Naive thymus-derived CD8-positive, alpha-beta T cell (primary cell): Measurements from ENCODE around the gene FAM83G. TPM values are rescaled to one million over a fixed set of nuclear protein-coding genes. Genes with fewer than 3 reads are reported as not detected.
"Not testable (repeated sequence)": the region's sequence is repeated elsewhere in the genome, so short reads cannot be mapped to it uniquely, and the experiment has no call there.

Source experiments
- ATAC-seq, 2 donors: fragments of 150-1000 bp; cut with Tn5 transposase in 1 of 2; sonication (Bioruptor Pico), chemical (Tn5 transposase) in 1 of 2; 1 replicate in 1 of 2; 2 replicates in 1 of 2; pipeline ENCODE4 v1.10.0; 2021; ENCODE audit warnings: mild to moderate bottlenecking in 2 of 2, moderate library complexity in 2 of 2
- POLR2A ChIA-PET: fragments of 350-600 bp; sonication (Branson Sonifier 250); formaldehyde crosslinking; loops from one replicate; lab custom pipeline; 2021; ENCODE audit warnings: antibody characterized with exemption; lab: Charles Lee
- DNase-seq, 10 donors: peaks; one replicate each; pipeline versions ENCODE4 v3.0.0 to v3.0.0-alpha.2; 2020 to 2022
- H3K27ac Mint-ChIP-seq, 10 donors: one replicate each; pipeline ENCODE4 v1.8.0; 2020 to 2022; ENCODE audit warnings: mild to moderate bottlenecking in 10 of 10, mixed read lengths in 10 of 10, moderate library complexity in 4 of 10, inconsistent platforms in 1 of 10
- H3K27me3 Mint-ChIP-seq, 5 donors: one replicate each; pipeline ENCODE4 v1.8.0; 2021 to 2022; ENCODE audit warnings: mixed read lengths in 5 of 5
- H3K36me3 Mint-ChIP-seq, 3 donors: one replicate each; pipeline ENCODE4 v1.8.0; 2020 to 2022; ENCODE audit warnings: mixed read lengths in 3 of 3, mild to moderate bottlenecking in 2 of 3, inconsistent platforms in 1 of 3
- H3K4me1 Mint-ChIP-seq, 4 donors: one replicate each; pipeline ENCODE4 v1.8.0; 2021 to 2022; ENCODE audit warnings: mixed read lengths in 4 of 4
- H3K4me3 Mint-ChIP-seq, 10 donors: one replicate each; pipeline ENCODE4 v1.8.0; 2020 to 2022; ENCODE audit warnings: mild to moderate bottlenecking in 10 of 10, mixed read lengths in 10 of 10, moderate library complexity in 6 of 10, inconsistent platforms in 1 of 10
- H3K9me3 Mint-ChIP-seq, 9 donors: one replicate each; pipeline ENCODE4 v1.8.0; 2020 to 2022; ENCODE audit warnings: mixed read lengths in 9 of 9, mild to moderate bottlenecking in 3 of 9, inconsistent platforms in 1 of 9, moderate library complexity in 1 of 9
- polyA plus RNA-seq, 3 donors: library from polyadenylated mRNA; unstranded; fragments of 300-500 nt; fragmentation: Illumina TruSeq; gene quantifications; one replicate each; pipeline ENCODE4 v1.2.3, GENCODE V29; 2021
- total RNA-seq, 8 experiments: library from RNA in 2 of 8; stranded (reverse) in 2 of 8; gene quantifications; one replicate each; pipeline ENCODE4 v1.2.3 and lab custom pipeline; 2021 to 2026

FAM83G gene
- total and polyA plus RNA-seq, 5 experiments from 2014 or later, result 1.5 to 8.9 (median 3.5) TPM

DNA sequence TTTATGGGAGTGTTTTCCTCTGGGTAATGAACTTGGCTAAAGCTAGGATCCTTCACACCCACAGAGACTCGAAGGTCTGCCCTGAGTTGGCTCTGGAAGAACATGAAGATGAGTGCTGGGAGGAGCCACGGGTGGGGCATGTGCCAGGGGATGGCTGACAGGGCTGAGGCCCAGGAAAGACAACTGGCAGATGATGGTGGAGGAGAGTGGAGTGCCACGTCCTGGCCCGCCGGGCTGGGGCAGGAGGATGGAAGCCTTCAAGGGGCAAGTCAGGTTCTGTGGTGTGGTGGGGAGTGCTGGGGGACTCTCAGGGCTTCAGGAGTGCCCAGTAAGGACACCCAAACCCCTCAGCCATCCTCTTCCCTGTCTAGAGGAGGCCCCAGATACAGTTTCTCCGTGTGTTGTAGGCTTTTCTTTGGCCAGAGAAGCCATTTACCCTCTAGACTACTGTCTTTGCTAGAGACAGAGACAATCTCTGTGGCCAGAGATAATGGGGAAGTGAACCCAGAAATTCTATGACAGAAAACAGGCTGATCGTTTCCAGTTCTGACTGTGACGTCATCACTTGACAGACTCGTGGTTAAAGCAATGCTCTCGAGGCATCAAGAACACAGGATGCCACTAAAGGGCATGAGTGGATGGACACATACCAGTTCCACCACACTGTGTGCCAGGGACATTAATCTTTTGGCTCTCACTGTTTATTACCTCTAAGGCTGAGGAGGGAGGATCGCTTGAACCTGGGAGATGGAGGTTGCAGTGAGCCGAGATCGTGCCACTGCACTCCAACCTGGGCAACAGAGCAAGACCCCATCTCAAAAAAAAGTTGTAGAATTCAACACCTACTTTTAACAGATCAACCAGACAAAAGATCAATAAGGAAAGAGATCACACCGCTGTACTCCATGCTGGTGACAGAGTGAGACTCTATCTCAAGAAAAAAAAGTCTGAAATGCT lies 71.2 kb downstream of the FAM83G start:
- peaks cover 5 to 36% (median 23%) of the 10 kb centered on the region in 3 donors for H3K36me3 Mint-ChIP-seq
- no peaks in the 10 kb centered on the region for H3K27me3 Mint-ChIP-seq
- peak in 1 of 2 donors; percentile 22 for ATAC-seq
- H3K4me3 Mint-ChIP-seq, result peak overlapping the region in 4 of 10 donors; percentile 14 to 39 (median 26)
- no peak for DNase-seq
- peak overlapping the region in 7 of 10 donors; percentile 25 to 85 (median 77) for H3K27ac Mint-ChIP-seq
- H3K9me3 Mint-ChIP-seq, result no peaks in the 10 kb centered on the region
- POLR2A ChIA-PET, result interaction anchor here (1.1 to 1.6 kb wide), 3 partner anchors 10 to 22 kb away, joined by 3 to 7 read pairs (median 5); no protein-coding TSS in a partner anchor
- H3K4me1 Mint-ChIP-seq, result peaks cover 9 to 26% (median 18%) of the 10 kb centered on the region in 4 donors

DNA sequence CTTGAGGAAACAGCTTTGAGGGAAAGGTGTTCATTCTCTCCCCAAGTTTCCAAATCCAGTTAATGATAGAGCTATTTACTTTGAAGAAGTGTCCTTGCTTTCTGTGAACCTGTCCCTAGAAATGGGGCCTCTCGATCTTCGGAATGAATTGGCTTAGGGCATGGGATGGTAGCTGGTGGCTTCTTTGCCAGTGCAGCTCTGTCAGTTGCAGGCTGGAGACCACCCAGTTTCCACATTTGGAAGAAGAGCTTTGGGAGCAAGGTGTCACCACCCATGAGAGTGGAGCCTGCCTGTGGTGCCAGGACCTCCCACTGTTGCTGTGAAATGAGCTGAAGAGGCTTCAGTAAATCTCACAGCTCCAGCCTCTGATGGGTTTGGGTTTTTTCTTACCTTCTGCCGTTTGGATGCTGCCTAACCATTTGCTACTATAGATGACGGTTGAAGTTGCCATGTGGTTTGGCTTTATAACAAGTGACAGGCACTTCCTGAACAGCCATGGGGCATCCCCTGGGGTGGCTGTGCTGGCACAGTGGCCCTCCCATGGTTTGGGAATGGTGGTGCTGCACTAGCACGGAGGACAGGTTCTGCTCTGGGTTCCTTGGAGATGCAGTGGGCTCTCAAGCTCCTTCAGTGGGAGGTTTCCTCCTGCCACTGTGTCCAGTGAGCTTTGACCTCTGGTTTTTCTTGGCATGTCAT lies 72.1 kb downstream of the FAM83G start:
- H3K36me3 Mint-ChIP-seq, result peaks cover 5 to 40% (median 25%) of the 10 kb centered on the region in 3 donors
- H3K9me3 Mint-ChIP-seq, result no peaks in the 10 kb centered on the region
- H3K4me3 Mint-ChIP-seq, result peak overlapping the region in 4 of 10 donors; percentile 26 to 44 (median 36)
- POLR2A ChIA-PET, result interaction anchor here (0.7 to 1.6 kb wide), 5 partner anchors 9 to 91 kb away, joined by 3 to 7 read pairs (median 3); no protein-coding TSS in a partner anchor
- H3K27ac Mint-ChIP-seq, result peak overlapping the region in 6 of 10 donors; percentile 43 to 85 (median 69)
- H3K4me1 Mint-ChIP-seq, result peaks cover 9 to 28% (median 19%) of the 10 kb centered on the region in 4 donors
- DNase-seq (peak in 6 of 10 donors; percentile 24 to 72 (median 41)), ATAC-seq (peak; percentile 86 to 97)
- no peaks in the 10 kb centered on the region for H3K27me3 Mint-ChIP-seq

DNA sequence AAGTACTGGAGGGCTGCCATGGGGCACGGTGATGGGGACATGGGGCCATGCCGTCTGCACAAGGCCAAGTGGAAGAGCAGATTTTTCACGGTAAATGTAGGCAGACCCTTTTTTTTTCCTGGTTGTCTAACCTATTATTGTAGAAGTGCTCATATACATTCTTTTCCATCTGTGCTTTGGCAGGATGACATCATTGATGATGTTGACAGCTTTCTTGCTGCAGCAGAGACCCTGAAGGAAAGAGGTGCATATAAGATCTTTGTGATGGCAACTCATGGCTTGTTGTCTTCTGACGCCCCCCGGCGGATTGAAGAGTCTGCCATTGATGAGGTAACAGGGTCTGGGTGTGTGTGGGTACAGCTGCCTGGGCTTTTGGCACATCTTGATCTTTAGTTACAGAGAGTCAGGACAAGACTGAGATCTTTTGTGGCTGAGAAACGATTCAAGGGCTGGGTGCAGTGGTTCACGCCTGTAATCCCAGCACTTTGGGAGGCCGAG lies 75.9 kb downstream of the FAM83G start:
- Mint-ChIP-seq H3K27me3 (no peaks in the 10 kb centered on the region), H3K4me1 (peaks cover 13 to 59% (median 42%) of the 10 kb centered on the region in 4 donors), H3K27ac (peak overlapping the region in 3 of 10 donors; percentile 45 to 74 (median 52)), H3K4me3 (no peak overlapping the region), H3K9me3 (no peaks in the 10 kb centered on the region), H3K36me3 (peaks cover 5 to 53% (median 32%) of the 10 kb centered on the region in 3 donors)
- POLR2A ChIA-PET, result interaction anchor here (1.1 kb wide), 1 partner anchor 27 kb away, joined by 4 read pairs; no protein-coding TSS in a partner anchor
- ATAC-seq (no peak), DNase-seq (no peak)

DNA sequence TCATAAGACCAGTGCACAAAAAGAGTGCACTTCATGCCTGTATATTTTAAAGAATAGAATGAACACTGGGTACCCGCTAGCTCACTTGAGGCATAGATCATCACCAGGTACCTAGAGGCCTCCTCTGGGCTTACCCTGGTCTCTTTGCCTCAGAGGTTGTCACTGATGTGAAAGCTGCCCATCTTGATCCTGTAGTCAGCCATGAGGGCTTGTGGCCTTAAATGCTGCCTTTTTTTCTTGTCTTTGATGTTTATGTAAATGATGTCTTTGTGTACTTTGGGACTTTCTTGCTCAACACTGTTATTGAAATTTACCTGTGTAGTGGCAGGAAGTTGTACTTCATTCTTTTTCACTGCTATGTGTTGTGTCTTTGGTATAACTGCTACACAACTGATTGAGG lies 79.4 kb downstream of the FAM83G start:
- Mint-ChIP-seq H3K4me1 (peaks cover 14 to 60% (median 50%) of the 10 kb centered on the region in 4 donors), H3K9me3 (no peaks in the 10 kb centered on the region), H3K36me3 (peaks cover 5 to 33% (median 22%) of the 10 kb centered on the region in 3 donors), H3K27me3 (no peaks in the 10 kb centered on the region), H3K27ac (peak overlapping the region in 9 of 10 donors; percentile 71 to 87 (median 81)), H3K4me3 (peak overlapping the region in 9 of 10 donors; percentile 23 to 68 (median 50))
- DNase-seq, result peak in 5 of 10 donors; percentile 4 to 53 (median 17)
- POLR2A ChIA-PET, result interaction anchor here (0.6 to 1.7 kb wide), 9 partner anchors 21 to 438 kb away, joined by 3 to 6 read pairs (median 3); partner anchors contain the start of gene PRPSAP2
- ATAC-seq, result peak; percentile 66 to 70

DNA sequence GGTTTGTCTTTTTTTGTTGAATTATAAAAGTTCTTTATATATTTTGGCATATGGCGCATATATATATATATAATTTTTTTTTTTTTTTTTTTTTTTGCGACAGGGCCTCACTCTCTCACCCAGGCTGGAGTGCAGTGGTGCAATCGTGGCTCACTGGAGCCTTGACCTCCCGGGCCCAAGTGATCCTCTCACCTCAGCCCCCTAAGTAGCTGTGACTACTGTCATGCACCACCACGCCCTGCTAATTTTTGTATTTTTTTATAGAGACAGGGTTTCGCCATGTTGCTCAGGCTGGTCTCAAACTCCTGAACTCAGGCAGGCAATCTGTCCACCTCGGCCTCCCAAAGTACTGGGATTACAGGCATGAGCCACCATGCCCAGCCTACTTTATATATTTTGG lies 82.0 kb downstream of the FAM83G start:
- H3K36me3 Mint-ChIP-seq, result peaks cover 0 to 31% (median 11%) of the 10 kb centered on the region in 3 donors
- POLR2A ChIA-PET, result interaction anchor here (0.6 kb wide), 2 partner anchors 16 to 20 kb away, joined by 4 to 10 read pairs; no protein-coding TSS in a partner anchor
- DNase-seq, H3K9me3 Mint-ChIP-seq, H3K27me3 Mint-ChIP-seq, H3K4me3 Mint-ChIP-seq, ATAC-seq: not testable (repeated sequence)
- peaks cover 26 to 79% (median 72%) of the 10 kb centered on the region in 4 donors for H3K4me1 Mint-ChIP-seq
- H3K27ac Mint-ChIP-seq, result peak overlapping the region in 3 of 10 donors; percentile 42 to 84 (median 49)

DNA sequence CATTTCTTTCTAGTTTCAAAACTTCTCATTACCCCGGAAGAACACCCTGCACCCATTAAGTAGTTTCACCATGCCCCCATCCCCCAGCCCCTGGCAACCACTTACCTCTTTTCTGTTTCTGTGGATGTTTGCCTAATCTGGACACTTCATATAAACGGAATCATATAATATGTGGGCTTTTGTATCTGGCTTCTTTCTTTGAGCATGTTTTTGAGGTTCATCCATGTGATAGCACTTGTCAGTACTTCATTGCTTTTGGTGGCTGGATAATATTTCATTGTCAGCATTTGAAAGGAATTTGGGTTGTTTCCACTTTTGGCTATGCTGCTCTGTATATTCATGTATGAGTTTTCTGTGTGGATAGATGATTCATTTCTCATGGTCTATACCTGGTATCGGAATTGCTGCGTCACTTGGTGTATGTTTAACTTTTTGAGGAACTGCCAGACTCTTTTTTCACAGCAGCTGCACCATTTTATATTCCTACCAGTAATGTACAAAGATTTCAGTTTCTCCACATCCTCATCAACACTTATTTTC lies 82.6 kb downstream of the FAM83G start:
- ATAC-seq (no peak), DNase-seq (no peak)
- Mint-ChIP-seq H3K36me3 (peaks cover 3 to 32% (median 11%) of the 10 kb centered on the region in 3 donors), H3K27me3 (no peaks in the 10 kb centered on the region), H3K4me1 (peaks cover 28 to 77% (median 72%) of the 10 kb centered on the region in 4 donors), H3K27ac (peak overlapping the region in 7 of 10 donors; percentile 0 to 84 (median 34)), H3K9me3 (no peaks in the 10 kb centered on the region), H3K4me3 (peak overlapping the region in 7 of 10 donors; percentile 1 to 69 (median 48))
- POLR2A ChIA-PET, result interaction anchor here (0.6 kb wide), 2 partner anchors 17 to 20 kb away, joined by 4 to 10 read pairs; no protein-coding TSS in a partner anchor

- Mint-ChIP-seq H3K27ac (peak overlapping the region in 8 of 10 donors; percentile 5 to 85 (median 58)), H3K9me3 (no peaks in the 10 kb centered on the region), H3K36me3 (peaks cover 5 to 37% (median 13%) of the 10 kb centered on the region in 3 donors), H3K4me3 (peak overlapping the region in 8 of 10 donors; percentile 0 to 69 (median 44)), H3K27me3 (no peaks in the 10 kb centered on the region), H3K4me1 (peaks cover 29 to 76% (median 70%) of the 10 kb centered on the region in 4 donors)
- ATAC-seq (no peak), DNase-seq (no peak)
- POLR2A ChIA-PET, result interaction anchor here (0.9 kb wide), 1 partner anchor 34 kb away, joined by 4 read pairs; no protein-coding TSS in a partner anchor
Observed at GRCh38 chr17:18921485-18921884, 83.1 kb downstream of the FAM83G start.

DNA sequence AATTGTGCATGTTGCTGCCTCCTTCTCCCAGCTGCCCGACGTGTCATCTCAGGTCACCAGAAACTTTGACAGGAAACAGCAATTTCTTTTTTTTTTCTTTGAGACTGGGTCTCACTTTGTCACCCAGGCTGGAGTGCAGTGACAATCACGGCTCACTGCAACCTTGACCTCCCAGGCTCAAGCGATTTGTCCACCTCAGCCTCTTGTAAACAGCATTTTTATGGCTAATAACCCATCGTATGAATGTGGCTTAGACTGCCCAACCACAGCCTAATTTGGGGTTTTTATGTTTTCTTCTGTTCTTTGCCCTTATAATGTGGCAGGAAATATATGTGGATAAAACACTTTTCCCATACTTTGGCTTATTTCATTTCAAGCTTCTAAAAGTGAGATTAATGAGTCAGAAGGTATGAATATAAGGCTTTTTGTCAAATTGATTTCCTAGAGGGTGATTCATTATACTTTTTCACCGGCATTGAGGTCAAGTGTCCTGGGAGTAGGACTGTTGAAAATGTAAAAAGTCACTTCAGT lies 83.6 kb downstream of the FAM83G start:
- Mint-ChIP-seq H3K9me3 (no peaks in the 10 kb centered on the region), H3K27ac (peak overlapping the region; percentile 15 to 85 (median 58)), H3K4me1 (peaks cover 29 to 73% (median 67%) of the 10 kb centered on the region in 4 donors), H3K27me3 (no peaks in the 10 kb centered on the region), H3K36me3 (peaks cover 5 to 42% (median 15%) of the 10 kb centered on the region in 3 donors), H3K4me3 (peak overlapping the region; percentile 0 to 69 (median 40))
- ATAC-seq, result peak; percentile 37 to 51
- DNase-seq, result peak in 4 of 10 donors; percentile 16 to 36 (median 26)
- POLR2A ChIA-PET, result interaction anchor here (0.9 kb wide), 1 partner anchor 35 kb away, joined by 4 read pairs; no protein-coding TSS in a partner anchor

DNA sequence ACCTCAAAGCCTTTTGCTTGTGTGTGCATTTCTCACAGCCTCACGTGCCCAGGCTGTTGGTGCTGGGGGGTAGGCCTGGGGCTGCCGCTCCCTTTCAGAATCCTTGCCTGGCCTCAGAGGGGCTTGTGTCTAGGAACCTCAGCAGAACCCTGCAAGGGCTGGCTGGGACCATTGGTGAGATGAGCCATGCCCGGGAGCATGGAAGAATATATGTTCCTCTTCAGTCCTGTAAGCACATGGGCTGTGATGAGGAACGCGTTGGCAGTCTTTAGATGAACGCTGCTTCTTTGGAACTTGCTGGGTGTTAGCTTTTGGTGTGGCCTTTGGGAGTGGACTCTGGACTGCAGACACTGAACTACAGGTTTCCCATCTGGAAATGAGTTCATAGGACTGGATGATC lies 84.6 kb downstream of the FAM83G start:
- Mint-ChIP-seq H3K27me3 (no peaks in the 10 kb centered on the region), H3K4me3 (peak overlapping the region in 5 of 10 donors; percentile 23 to 75 (median 51)), H3K36me3 (peaks cover 9 to 46% (median 22%) of the 10 kb centered on the region in 3 donors), H3K9me3 (no peaks in the 10 kb centered on the region), H3K4me1 (peaks cover 27 to 63% (median 60%) of the 10 kb centered on the region in 4 donors), H3K27ac (peak overlapping the region in 9 of 10 donors; percentile 6 to 86 (median 62))
- POLR2A ChIA-PET, result no interaction called here
- ATAC-seq, result no peak
- no peak for DNase-seq
